ENCODE results near the gene CALD1.

CALD1 gene

DNA sequence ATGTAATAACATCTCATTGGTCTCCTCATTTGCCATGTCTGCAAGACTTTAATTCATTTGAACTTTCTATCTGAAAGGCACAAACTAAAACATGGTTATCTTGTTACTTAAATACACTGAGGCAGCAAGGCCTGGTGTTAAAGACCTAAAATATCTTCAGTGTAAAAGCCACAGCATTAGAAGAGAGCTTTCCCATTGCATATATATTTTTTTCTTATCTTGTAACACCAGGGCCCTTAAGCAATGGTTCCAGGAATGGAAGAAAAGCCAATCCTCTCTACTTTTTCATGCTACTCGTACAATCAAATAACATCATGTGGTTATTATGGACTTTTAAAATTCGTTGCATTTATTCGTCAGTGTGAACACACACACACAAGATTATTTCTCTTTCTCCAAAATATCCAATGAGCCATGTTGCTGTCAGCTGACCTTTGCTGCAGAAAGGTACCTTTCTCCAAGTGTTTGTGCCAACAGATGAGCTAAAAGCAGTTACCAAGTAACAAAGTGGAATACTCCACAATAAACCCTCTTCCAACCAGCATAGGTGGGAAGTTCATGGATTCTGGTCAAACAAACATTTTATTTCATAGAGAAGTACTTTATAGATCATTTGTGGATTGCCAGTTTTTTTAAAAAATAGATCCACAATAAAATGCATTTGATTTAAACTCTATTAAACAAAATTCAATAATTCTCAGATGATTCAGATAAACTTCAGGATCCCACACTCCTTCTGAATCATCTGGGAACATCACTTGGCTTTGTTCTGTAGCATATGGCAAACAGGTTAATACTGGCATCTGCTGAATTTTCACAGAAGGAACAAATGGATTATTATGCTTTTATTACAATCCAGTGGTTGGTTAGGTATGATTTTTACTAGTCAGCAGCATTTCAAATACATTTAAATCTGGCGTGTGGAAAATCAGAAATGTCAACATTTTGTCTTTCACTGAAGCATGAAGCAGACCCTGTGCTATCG lies 143.6 kb downstream of the CALD1 start:
- H3K4me3 ChIP-seq (ENCODE audit: low read depth, low read length): no peak overlapping the region

DNA sequence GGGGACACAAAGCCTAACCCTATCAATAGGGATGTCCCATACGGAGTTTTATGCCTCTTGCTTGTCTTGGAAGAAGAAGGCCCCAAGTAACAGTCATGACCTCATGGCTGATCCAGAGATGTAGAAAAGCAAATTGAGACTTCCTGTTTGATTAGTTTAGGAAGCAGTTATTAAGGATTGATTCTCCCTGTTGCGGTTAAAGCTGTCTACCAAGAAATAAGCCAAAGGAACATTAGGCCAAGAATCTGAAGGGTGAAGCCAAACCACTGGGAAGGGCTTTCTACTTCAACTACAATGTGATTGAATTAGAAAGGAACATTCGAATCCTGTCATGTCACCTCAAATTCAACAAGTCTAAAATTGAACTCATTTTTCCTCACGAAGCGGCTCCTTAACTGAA lies 146.3 kb downstream of the CALD1 start:
- POLR2A ChIA-PET: no interaction called here
- H3K36me3 ChIP-seq (ENCODE audit: control insufficient read depth in 2 of 2, insufficient read depth in 1 of 2, low read length in 2 of 2): peaks cover 0 to 8% of the 10 kb centered on the region in 2 experiments; a peak in 1 of 3 replicates
- TF ChIP-seq, protein P1, sequence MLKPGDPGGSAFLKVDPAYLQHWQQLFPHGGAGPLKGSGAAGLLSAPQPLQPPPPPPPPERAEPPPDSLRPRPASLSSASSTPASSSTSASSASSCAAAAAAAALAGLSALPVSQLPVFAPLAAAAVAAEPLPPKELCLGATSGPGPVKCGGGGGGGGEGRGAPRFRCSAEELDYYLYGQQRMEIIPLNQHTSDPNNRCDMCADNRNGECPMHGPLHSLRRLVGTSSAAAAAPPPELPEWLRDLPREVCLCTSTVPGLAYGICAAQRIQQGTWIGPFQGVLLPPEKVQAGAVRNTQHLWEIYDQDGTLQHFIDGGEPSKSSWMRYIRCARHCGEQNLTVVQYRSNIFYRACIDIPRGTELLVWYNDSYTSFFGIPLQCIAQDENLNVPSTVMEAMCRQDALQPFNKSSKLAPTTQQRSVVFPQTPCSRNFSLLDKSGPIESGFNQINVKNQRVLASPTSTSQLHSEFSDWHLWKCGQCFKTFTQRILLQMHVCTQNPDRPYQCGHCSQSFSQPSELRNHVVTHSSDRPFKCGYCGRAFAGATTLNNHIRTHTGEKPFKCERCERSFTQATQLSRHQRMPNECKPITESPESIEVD (tag by site-specific recombination; IDR thresholded peaks at IDR 0.05): no peak
- no peak for TF ChIP-seq ZNF596 (tag by site-specific recombination; IDR thresholded peaks at IDR 0.05)
- TF ChIP-seq ZBTB21 (tag by site-specific recombination; IDR thresholded peaks at IDR 0.05): no peak
- no peak for TF ChIP-seq FEZF1 (tag by site-specific recombination; IDR thresholded peaks at IDR 0.05)
- TF ChIP-seq ZNF138 (tag by site-specific recombination; IDR thresholded peaks at IDR 0.05; ENCODE audit: borderline replicate concordance): no peak
- TF ChIP-seq BCL11B (tag by site-specific recombination; IDR thresholded peaks at IDR 0.05; ENCODE audit: low read depth): no peak
- no peak for TF ChIP-seq ZNF157 (tag by site-specific recombination; IDR thresholded peaks at IDR 0.05)

More for the DNA sequence above, 143.6 kb downstream of the CALD1 start:
- Histone ChIP-seq H3K4me1 (ENCODE audit: control insufficient read depth, insufficient read depth, low read length) (no peaks in the 10 kb centered on the region), H3K27ac (ENCODE audit: extremely low read depth, low read depth, low read length) (no peak overlapping the region), H3K9me3 (ENCODE audit: control insufficient read depth, insufficient read depth, low read depth, low read length) (no peaks in the 10 kb centered on the region), H3K36me3 (ENCODE audit: control insufficient read depth in 2 of 2, insufficient read depth in 1 of 2, low read length in 2 of 2) (no peaks in the 10 kb centered on the region)
- ChIA-PET CTCF (no interaction called here), POLR2A (no interaction called here)
- TF ChIP-seq ZNF302 (tag by site-specific recombination; IDR thresholded peaks at IDR 0.05; ENCODE audit: low read depth): no peak
- TF ChIP-seq, protein P2, sequence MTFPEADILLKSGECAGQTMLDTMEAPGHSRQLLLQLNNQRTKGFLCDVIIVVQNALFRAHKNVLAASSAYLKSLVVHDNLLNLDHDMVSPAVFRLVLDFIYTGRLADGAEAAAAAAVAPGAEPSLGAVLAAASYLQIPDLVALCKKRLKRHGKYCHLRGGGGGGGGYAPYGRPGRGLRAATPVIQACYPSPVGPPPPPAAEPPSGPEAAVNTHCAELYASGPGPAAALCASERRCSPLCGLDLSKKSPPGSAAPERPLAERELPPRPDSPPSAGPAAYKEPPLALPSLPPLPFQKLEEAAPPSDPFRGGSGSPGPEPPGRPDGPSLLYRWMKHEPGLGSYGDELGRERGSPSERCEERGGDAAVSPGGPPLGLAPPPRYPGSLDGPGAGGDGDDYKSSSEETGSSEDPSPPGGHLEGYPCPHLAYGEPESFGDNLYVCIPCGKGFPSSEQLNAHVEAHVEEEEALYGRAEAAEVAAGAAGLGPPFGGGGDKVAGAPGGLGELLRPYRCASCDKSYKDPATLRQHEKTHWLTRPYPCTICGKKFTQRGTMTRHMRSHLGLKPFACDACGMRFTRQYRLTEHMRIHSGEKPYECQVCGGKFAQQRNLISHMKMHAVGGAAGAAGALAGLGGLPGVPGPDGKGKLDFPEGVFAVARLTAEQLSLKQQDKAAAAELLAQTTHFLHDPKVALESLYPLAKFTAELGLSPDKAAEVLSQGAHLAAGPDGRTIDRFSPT (tag by site-specific recombination; IDR thresholded peaks at IDR 0.05): no peak
- no peak for TF ChIP-seq ZBTB21 (tag by site-specific recombination; IDR thresholded peaks at IDR 0.05)
- no peak for TF ChIP-seq YY1 (tag by site-specific recombination; IDR thresholded peaks at IDR 0.05)
- TF ChIP-seq ZNF350 (tag by site-specific recombination; IDR thresholded peaks at IDR 0.05): no peak
- no peak for TF ChIP-seq ZNF239 (tag by site-specific recombination; IDR thresholded peaks at IDR 0.05)
- no peak for TF ChIP-seq KLF16 (tag by site-specific recombination; IDR thresholded peaks at IDR 0.05)
- TF ChIP-seq ZNF404 (tag by site-specific recombination; IDR thresholded peaks at IDR 0.05): no peak
- TF ChIP-seq, protein P3, sequence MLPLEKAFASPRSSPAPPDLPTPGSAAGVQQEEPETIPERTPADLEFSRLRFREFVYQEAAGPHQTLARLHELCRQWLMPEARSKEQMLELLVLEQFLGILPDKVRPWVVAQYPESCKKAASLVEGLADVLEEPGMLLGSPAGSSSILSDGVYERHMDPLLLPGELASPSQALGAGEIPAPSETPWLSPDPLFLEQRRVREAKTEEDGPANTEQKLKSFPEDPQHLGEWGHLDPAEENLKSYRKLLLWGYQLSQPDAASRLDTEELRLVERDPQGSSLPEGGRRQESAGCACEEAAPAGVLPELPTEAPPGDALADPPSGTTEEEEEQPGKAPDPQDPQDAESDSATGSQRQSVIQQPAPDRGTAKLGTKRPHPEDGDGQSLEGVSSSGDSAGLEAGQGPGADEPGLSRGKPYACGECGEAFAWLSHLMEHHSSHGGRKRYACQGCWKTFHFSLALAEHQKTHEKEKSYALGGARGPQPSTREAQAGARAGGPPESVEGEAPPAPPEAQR (tag by site-specific recombination; IDR thresholded peaks at IDR 0.05): no peak
- no peak for TF ChIP-seq ZNF561 (tag by site-specific recombination; IDR thresholded peaks at IDR 0.05; ENCODE audit: borderline replicate concordance)
- no peak for TF ChIP-seq ZNF707 (tag by site-specific recombination; IDR thresholded peaks at IDR 0.05)
- no peak for TF ChIP-seq ZNF24 (tag by site-specific recombination; IDR thresholded peaks at IDR 0.05)
- no peak for TF ChIP-seq SALL2 (tag by site-specific recombination; IDR thresholded peaks at IDR 0.05; ENCODE audit: borderline replicate concordance)
- TF ChIP-seq, protein P4, sequence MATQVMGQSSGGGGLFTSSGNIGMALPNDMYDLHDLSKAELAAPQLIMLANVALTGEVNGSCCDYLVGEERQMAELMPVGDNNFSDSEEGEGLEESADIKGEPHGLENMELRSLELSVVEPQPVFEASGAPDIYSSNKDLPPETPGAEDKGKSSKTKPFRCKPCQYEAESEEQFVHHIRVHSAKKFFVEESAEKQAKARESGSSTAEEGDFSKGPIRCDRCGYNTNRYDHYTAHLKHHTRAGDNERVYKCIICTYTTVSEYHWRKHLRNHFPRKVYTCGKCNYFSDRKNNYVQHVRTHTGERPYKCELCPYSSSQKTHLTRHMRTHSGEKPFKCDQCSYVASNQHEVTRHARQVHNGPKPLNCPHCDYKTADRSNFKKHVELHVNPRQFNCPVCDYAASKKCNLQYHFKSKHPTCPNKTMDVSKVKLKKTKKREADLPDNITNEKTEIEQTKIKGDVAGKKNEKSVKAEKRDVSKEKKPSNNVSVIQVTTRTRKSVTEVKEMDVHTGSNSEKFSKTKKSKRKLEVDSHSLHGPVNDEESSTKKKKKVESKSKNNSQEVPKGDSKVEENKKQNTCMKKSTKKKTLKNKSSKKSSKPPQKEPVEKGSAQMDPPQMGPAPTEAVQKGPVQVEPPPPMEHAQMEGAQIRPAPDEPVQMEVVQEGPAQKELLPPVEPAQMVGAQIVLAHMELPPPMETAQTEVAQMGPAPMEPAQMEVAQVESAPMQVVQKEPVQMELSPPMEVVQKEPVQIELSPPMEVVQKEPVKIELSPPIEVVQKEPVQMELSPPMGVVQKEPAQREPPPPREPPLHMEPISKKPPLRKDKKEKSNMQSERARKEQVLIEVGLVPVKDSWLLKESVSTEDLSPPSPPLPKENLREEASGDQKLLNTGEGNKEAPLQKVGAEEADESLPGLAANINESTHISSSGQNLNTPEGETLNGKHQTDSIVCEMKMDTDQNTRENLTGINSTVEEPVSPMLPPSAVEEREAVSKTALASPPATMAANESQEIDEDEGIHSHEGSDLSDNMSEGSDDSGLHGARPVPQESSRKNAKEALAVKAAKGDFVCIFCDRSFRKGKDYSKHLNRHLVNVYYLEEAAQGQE (tag by site-specific recombination; IDR thresholded peaks at IDR 0.05): no peak
- no peak for TF ChIP-seq ZNF157 (tag by site-specific recombination; IDR thresholded peaks at IDR 0.05)
- TF ChIP-seq BCL11B (tag by site-specific recombination; IDR thresholded peaks at IDR 0.05; ENCODE audit: low read depth): no peak
- TF ChIP-seq TCF7L2 (IDR thresholded peaks at IDR 0.05; ENCODE audit: borderline replicate concordance, low read depth, low read length): no peak
- TF ChIP-seq ZBTB20 (tag by site-specific recombination; IDR thresholded peaks at IDR 0.05): no peak
- TF ChIP-seq ZNF776 (tag by site-specific recombination; IDR thresholded peaks at IDR 0.05; ENCODE audit: borderline replicate concordance): no peak
- TF ChIP-seq KLF10 (tag by site-specific recombination; IDR thresholded peaks at IDR 0.05): no peak

More for the DNA sequence above, 146.3 kb downstream of the CALD1 start:
- H3K4me1 ChIP-seq (ENCODE audit: control insufficient read depth, insufficient read depth, low read length): no peaks in the 10 kb centered on the region
- H3K9me3 ChIP-seq (ENCODE audit: control insufficient read depth, insufficient read depth, low read depth, low read length): no peaks in the 10 kb centered on the region
- CTCF ChIA-PET: interaction anchor here (0.6 kb wide), 1 partner anchor 155 kb away, joined by 6 read pairs; no protein-coding TSS in a partner anchor
- no peak overlapping the region for H3K27ac ChIP-seq (ENCODE audit: extremely low read depth, low read depth, low read length)
- H3K4me3 ChIP-seq (ENCODE audit: low read depth, low read length): no peak overlapping the region

Data from HEK293 (cell line).